Measurements from ENCODE around the gene PPP1R1C. TPM values are rescaled to one million over a fixed set of nuclear protein-coding genes. Genes with fewer than 3 reads are reported as not detected.

Gene PPP1R1C
- total RNA-seq, 1 donor, result 1.4 TPM

GRCh38 chr2:182033449-182033848 is 47.8 kb downstream of the PPP1R1C start:
- TF ChIP-seq, protein P1, sequence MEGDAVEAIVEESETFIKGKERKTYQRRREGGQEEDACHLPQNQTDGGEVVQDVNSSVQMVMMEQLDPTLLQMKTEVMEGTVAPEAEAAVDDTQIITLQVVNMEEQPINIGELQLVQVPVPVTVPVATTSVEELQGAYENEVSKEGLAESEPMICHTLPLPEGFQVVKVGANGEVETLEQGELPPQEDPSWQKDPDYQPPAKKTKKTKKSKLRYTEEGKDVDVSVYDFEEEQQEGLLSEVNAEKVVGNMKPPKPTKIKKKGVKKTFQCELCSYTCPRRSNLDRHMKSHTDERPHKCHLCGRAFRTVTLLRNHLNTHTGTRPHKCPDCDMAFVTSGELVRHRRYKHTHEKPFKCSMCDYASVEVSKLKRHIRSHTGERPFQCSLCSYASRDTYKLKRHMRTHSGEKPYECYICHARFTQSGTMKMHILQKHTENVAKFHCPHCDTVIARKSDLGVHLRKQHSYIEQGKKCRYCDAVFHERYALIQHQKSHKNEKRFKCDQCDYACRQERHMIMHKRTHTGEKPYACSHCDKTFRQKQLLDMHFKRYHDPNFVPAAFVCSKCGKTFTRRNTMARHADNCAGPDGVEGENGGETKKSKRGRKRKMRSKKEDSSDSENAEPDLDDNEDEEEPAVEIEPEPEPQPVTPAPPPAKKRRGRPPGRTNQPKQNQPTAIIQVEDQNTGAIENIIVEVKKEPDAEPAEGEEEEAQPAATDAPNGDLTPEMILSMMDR (IDR thresholded peaks at IDR 0.05; ENCODE audit: insufficient read depth, low read length), result no peak
- no peak for DNase-seq (ENCODE audit: low read depth)
- no peak overlapping the region for H3K4me3 ChIP-seq (ENCODE audit: low read depth, low read length)

GRCh38 chr2:182038576-182038975 is 52.9 kb downstream of the PPP1R1C start:
- peak; percentile 58 for DNase-seq (ENCODE audit: low read depth)
- TF ChIP-seq, protein P1 (IDR thresholded peaks at IDR 0.05; ENCODE audit: insufficient read depth, low read length), result no peak

GRCh38 chr2:182043021-182043420 is 57.4 kb downstream of the PPP1R1C start:
- no peak for DNase-seq (ENCODE audit: low read depth)

More at GRCh38 chr2:182038576-182038975, 52.9 kb downstream of the PPP1R1C start:
- H3K4me3 ChIP-seq (ENCODE audit: low read depth, low read length), result no peak overlapping the region

GRCh38 chr2:182043861-182044260 is 58.2 kb downstream of the PPP1R1C start:
- DNase-seq (ENCODE audit: low read depth), result no peak
- TF ChIP-seq, protein P1 (IDR thresholded peaks at IDR 0.05; ENCODE audit: insufficient read depth, low read length), result no peak
- no peak overlapping the region for H3K4me3 ChIP-seq (ENCODE audit: low read depth, low read length)

More at GRCh38 chr2:182043021-182043420, 57.4 kb downstream of the PPP1R1C start:
- no peak overlapping the region for H3K4me3 ChIP-seq (ENCODE audit: low read depth, low read length)
- TF ChIP-seq, protein P1 (IDR thresholded peaks at IDR 0.05; ENCODE audit: insufficient read depth, low read length), result no peak

GRCh38 chr2:182047544-182047943 is 61.9 kb downstream of the PPP1R1C start:
- TF ChIP-seq, protein P1 (IDR thresholded peaks at IDR 0.05; ENCODE audit: insufficient read depth, low read length), result no peak
- DNase-seq (ENCODE audit: low read depth), result peak; percentile 56
- no peak overlapping the region for H3K4me3 ChIP-seq (ENCODE audit: low read depth, low read length)

DNA sequence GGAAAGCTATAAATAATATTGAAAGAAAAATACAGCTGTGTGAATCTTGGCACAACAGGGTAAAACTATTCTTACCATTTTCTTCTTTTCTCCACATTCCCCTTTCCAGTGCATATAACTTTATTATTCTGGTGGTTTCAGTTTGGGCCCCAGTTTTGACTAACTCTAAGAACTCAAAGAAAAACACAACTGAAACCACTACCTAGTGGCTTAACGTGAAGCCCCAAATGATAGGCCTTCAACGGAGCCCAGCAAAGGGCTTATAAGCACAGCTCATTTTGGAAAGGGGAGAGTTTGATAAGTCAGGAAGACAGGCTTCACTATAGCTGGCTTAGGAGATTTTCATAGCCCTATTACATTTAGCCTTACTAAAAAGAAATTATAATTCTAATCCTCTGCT is 62.4 kb downstream of the PPP1R1C start:
- TF ChIP-seq, protein P1 (IDR thresholded peaks at IDR 0.05; ENCODE audit: insufficient read depth, low read length), result no peak
- H3K4me3 ChIP-seq (ENCODE audit: low read depth, low read length), result no peak overlapping the region
- DNase-seq (ENCODE audit: low read depth), result no peak

DNA sequence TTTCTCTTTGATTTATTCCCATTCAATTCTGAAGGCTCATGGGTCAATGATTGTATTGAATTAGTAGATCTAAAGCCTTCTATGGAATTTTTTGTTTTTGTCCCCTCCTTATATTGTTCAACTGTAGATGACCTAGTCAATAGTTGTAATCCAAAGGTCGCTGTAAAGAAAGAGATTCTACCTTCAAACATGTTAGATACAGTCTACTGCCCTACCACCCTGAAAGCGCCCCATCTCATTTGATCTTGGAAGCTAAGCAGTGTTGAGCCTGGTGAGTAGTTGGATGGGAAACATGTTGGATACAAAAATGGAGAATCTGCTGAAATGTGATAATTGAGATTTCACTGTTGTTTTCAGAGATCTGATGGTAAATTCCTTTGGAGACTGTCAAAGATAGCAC is 63.0 kb downstream of the PPP1R1C start:
- TF ChIP-seq, protein P1 (IDR thresholded peaks at IDR 0.05; ENCODE audit: insufficient read depth, low read length), result no peak
- DNase-seq (ENCODE audit: low read depth), result no peak
- no peak overlapping the region for H3K4me3 ChIP-seq (ENCODE audit: low read depth, low read length)

Data from fibroblast of the aortic adventitia (primary cell).